ENCODE results near the gene NISCH.

NISCH gene

GRCh38 chr3:52530918-52531826 is 75.8 kb downstream of the NISCH start (continued):
- no peak for TF ChIP-seq CSRNP3 (CRISPR knock-in tag; IDR thresholded peaks at IDR 0.05)
- no peak for TF ChIP-seq PPARA (CRISPR knock-in tag; IDR thresholded peaks at IDR 0.05; ENCODE audit: borderline replicate concordance)
- TF ChIP-seq ESRRG (CRISPR knock-in tag; IDR thresholded peaks at IDR 0.05): no peak
- no peak for TF ChIP-seq OSR1 (CRISPR knock-in tag; IDR thresholded peaks at IDR 0.05)

GRCh38 chr3:52531860-52532516 is 76.6 kb downstream of the NISCH start:
- ATAC-seq: no peak
- TF ChIP-seq BACH2 (CRISPR knock-in tag; IDR thresholded peaks at IDR 0.05; ENCODE audit: borderline replicate concordance) (no peak), ESRRG (CRISPR knock-in tag; IDR thresholded peaks at IDR 0.05) (no peak), ZNF70 (CRISPR knock-in tag; IDR thresholded peaks at IDR 0.05) (no peak), ZFP3 (CRISPR knock-in tag; IDR thresholded peaks at IDR 0.05) (no peak), CREB5 (CRISPR knock-in tag; IDR thresholded peaks at IDR 0.05; ENCODE audit: low read depth) (no peak), RARB (CRISPR knock-in tag; IDR thresholded peaks at IDR 0.05) (no peak), CSDC2 (CRISPR knock-in tag; IDR thresholded peaks at IDR 0.05) (no peak)

- ATAC-seq: no peak
- TF ChIP-seq GLIS3 (CRISPR knock-in tag; IDR thresholded peaks at IDR 0.05) (no peak), ZC3H10 (CRISPR knock-in tag; IDR thresholded peaks at IDR 0.05) (no peak), ZFP30 (CRISPR knock-in tag; IDR thresholded peaks at IDR 0.05) (no peak), ZNF8 (CRISPR knock-in tag; IDR thresholded peaks at IDR 0.05) (no peak), TSHZ2 (CRISPR knock-in tag; IDR thresholded peaks at IDR 0.05) (no peak)
Measured at GRCh38 chr3:52532517-52532837, 77.1 kb downstream of the NISCH start.

- ATAC-seq: 0 out of 3 replicates have a peak, but pooled peaks have one; percentile 0
- TF ChIP-seq PPARA (CRISPR knock-in tag; IDR thresholded peaks at IDR 0.05; ENCODE audit: borderline replicate concordance): no peak
- no peak for TF ChIP-seq ZNF565 (CRISPR knock-in tag; conservative IDR thresholded peaks at IDR 0.05; ENCODE audit: low read depth)
- no peak for TF ChIP-seq CREB5 (CRISPR knock-in tag; IDR thresholded peaks at IDR 0.05; ENCODE audit: low read depth)
- TF ChIP-seq TSHZ2 (CRISPR knock-in tag; IDR thresholded peaks at IDR 0.05): no peak
- TF ChIP-seq CSRNP3 (CRISPR knock-in tag; IDR thresholded peaks at IDR 0.05): no peak
- TF ChIP-seq BACH2 (CRISPR knock-in tag; IDR thresholded peaks at IDR 0.05; ENCODE audit: borderline replicate concordance): no peak
- no peak for TF ChIP-seq TOX (CRISPR knock-in tag; IDR thresholded peaks at IDR 0.05; ENCODE audit: borderline replicate concordance)
Measured at GRCh38 chr3:52532838-52533622, 77.6 kb downstream of the NISCH start.

Measured in SK-N-SH treated with all-trans-retinoic acid at 6 μM for 48 hours (cell line).